Neural crest cell (in vitro differentiated cells): ENCODE results near the gene C2orf66. TPM values are rescaled to one million over a fixed set of nuclear protein-coding genes. Genes with fewer than 3 reads are reported as not detected.

ENCODE experiments used
- DNase-seq: peaks from one replicate; pipeline ENCODE4 v3.0.0; 2021; ENCODE audit warnings: low read depth, mixed read lengths, low spot score
- H3K27ac Mint-ChIP-seq: one replicate; pipeline ENCODE4 v1.8.0; 2021; ENCODE audit warnings: mild to moderate bottlenecking, mixed read lengths; ENCODE audit not compliant: unreplicated experiment
- H3K27me3 Mint-ChIP-seq: 2 replicates; pipeline ENCODE4 v1.8.0; 2021; ENCODE audit warnings: low read depth, mild to moderate bottlenecking, mixed read lengths
- H3K36me3 Mint-ChIP-seq: 2 replicates; pipeline ENCODE4 v1.8.0; 2021; ENCODE audit warnings: low read depth, mild to moderate bottlenecking, mixed read lengths
- H3K4me1 Mint-ChIP-seq: 2 replicates; pipeline ENCODE4 v1.8.0; 2021; ENCODE audit warnings: mixed read lengths
- H3K4me3 Mint-ChIP-seq: one replicate; pipeline ENCODE4 v1.8.0; 2021; ENCODE audit warnings: mild to moderate bottlenecking, mixed read lengths
- H3K9me3 Mint-ChIP-seq: 2 replicates; pipeline ENCODE4 v1.8.0; 2021; ENCODE audit warnings: mixed read lengths
- CTCF ChIP-seq: fragments of 200-600 bp; sonication (generic); conservative IDR thresholded peaks from 2 replicates; pipeline ENCODE4 v1.5.0; 2021; ENCODE audit warnings: antibody characterized with exemption, mild to moderate bottlenecking
- total RNA-seq: library from RNA; stranded (reverse); gene quantifications from 2 replicates; pipeline ENCODE4 v1.2.1, GENCODE V29; 2021

C2orf66 gene
- total RNA-seq, 1 donor from 2014 or later = not detected

GRCh38 chr2:196830701-196831100 is 21.5 kb upstream of the C2orf66 start:
- Mint-ChIP-seq H3K4me3 (no peak overlapping the region), H3K27ac (no peak overlapping the region), H3K36me3 (peaks cover 3% of the 10 kb centered on the region)

GRCh38 chr2:196827356-196827755 is 18.2 kb upstream of the C2orf66 start:
- Mint-ChIP-seq H3K27me3 (no peaks in the 10 kb centered on the region), H3K9me3 (no peaks in the 10 kb centered on the region), H3K4me3 (no peak overlapping the region), H3K27ac (no peak overlapping the region), H3K4me1 (peaks cover 27% of the 10 kb centered on the region), H3K36me3 (peaks cover 3% of the 10 kb centered on the region)
- no peak for DNase-seq
- no peak for TF ChIP-seq CTCF

More at GRCh38 chr2:196830701-196831100, 21.5 kb upstream of the C2orf66 start:
- no peak for DNase-seq
- Mint-ChIP-seq H3K4me1 (peaks cover 22% of the 10 kb centered on the region), H3K9me3 (no peaks in the 10 kb centered on the region), H3K27me3 (no peaks in the 10 kb centered on the region)
- no peak for TF ChIP-seq CTCF

GRCh38 chr2:196823750-196824522 is 14.8 kb upstream of the C2orf66 start:
- TF ChIP-seq CTCF = no peak
- H3K27me3 Mint-ChIP-seq = no peaks in the 10 kb centered on the region
- H3K4me1 Mint-ChIP-seq = peaks cover 23% of the 10 kb centered on the region
- H3K9me3 Mint-ChIP-seq = no peaks in the 10 kb centered on the region
- H3K27ac Mint-ChIP-seq = peak overlapping the region; percentile 13
- H3K4me3 Mint-ChIP-seq = no peak overlapping the region
- DNase-seq = no peak
- no peaks in the 10 kb centered on the region for H3K36me3 Mint-ChIP-seq

GRCh38 chr2:196821195-196821594 is 12.0 kb upstream of the C2orf66 start:
- H3K4me1 Mint-ChIP-seq = peaks cover 9% of the 10 kb centered on the region
- H3K27me3 Mint-ChIP-seq = peaks cover 2% of the 10 kb centered on the region
- no peak for TF ChIP-seq CTCF
- H3K9me3 Mint-ChIP-seq = peaks cover 8% of the 10 kb centered on the region
- no peak overlapping the region for H3K4me3 Mint-ChIP-seq
- peaks cover 4% of the 10 kb centered on the region for H3K36me3 Mint-ChIP-seq
- no peak for DNase-seq
- no peak overlapping the region for H3K27ac Mint-ChIP-seq

- no peak for DNase-seq
- Mint-ChIP-seq H3K4me3 (no peak overlapping the region), H3K36me3 (no peaks in the 10 kb centered on the region), H3K27me3 (peaks cover 30% of the 10 kb centered on the region), H3K27ac (no peak overlapping the region), H3K4me1 (peaks cover 10% of the 10 kb centered on the region), H3K9me3 (no peaks in the 10 kb centered on the region)
- TF ChIP-seq CTCF = no peak
Observed at GRCh38 chr2:196808083-196808665, 981 bp downstream of the C2orf66 start.
